Osteocyte (in vitro differentiated cells): Measurements from ENCODE around the gene P2RX6. TPM values are rescaled to one million over a fixed set of nuclear protein-coding genes. Genes with fewer than 3 reads are reported as not detected.
"Not testable (repeated sequence)": the region's sequence is repeated elsewhere in the genome, so short reads cannot be mapped to it uniquely, and the experiment has no call there.

Experiments used
- DNase-seq: peaks from one replicate; pipeline ENCODE4 v3.0.0; 2021; ENCODE audit warnings: mixed read lengths; ENCODE audit not compliant: unreplicated experiment; ENCODE audit errors: extremely low spot score
- H3K27ac Mint-ChIP-seq: one replicate; pipeline ENCODE4 v1.8.0; 2021; ENCODE audit warnings: mild to moderate bottlenecking, mixed read lengths; ENCODE audit not compliant: unreplicated experiment
- H3K27me3 Mint-ChIP-seq: one replicate; pipeline ENCODE4 v1.8.0; 2021; ENCODE audit warnings: mixed read lengths; ENCODE audit not compliant: unreplicated experiment
- H3K36me3 Mint-ChIP-seq: one replicate; pipeline ENCODE4 v1.8.0; 2021; ENCODE audit warnings: mixed read lengths; ENCODE audit not compliant: unreplicated experiment
- H3K4me1 Mint-ChIP-seq: one replicate; pipeline ENCODE4 v1.8.0; 2021; ENCODE audit warnings: mixed read lengths; ENCODE audit not compliant: unreplicated experiment
- H3K4me3 Mint-ChIP-seq: one replicate; pipeline ENCODE4 v1.8.0; 2021; ENCODE audit warnings: mild to moderate bottlenecking, moderate library complexity, mixed read lengths; ENCODE audit not compliant: unreplicated experiment
- H3K9me3 Mint-ChIP-seq: one replicate; pipeline ENCODE4 v1.8.0; 2021; ENCODE audit warnings: mixed read lengths; ENCODE audit not compliant: unreplicated experiment
- total RNA-seq: library from RNA; stranded (reverse); gene quantifications from 2 replicates; pipeline ENCODE4 v1.2.1, GENCODE V29; 2021
- TF ChIP-seq, protein P1 (sequence below): fragments of 200-600 bp; sonication (generic); IDR thresholded peaks from 2 replicates; pipeline ENCODE4 v1.5.0; 2021; ENCODE audit warnings: antibody characterized with exemption, mild to moderate bottlenecking, moderate library complexity

P2RX6 gene
- total RNA-seq, 1 donor from 2014 or later = 3.5 TPM

DNA sequence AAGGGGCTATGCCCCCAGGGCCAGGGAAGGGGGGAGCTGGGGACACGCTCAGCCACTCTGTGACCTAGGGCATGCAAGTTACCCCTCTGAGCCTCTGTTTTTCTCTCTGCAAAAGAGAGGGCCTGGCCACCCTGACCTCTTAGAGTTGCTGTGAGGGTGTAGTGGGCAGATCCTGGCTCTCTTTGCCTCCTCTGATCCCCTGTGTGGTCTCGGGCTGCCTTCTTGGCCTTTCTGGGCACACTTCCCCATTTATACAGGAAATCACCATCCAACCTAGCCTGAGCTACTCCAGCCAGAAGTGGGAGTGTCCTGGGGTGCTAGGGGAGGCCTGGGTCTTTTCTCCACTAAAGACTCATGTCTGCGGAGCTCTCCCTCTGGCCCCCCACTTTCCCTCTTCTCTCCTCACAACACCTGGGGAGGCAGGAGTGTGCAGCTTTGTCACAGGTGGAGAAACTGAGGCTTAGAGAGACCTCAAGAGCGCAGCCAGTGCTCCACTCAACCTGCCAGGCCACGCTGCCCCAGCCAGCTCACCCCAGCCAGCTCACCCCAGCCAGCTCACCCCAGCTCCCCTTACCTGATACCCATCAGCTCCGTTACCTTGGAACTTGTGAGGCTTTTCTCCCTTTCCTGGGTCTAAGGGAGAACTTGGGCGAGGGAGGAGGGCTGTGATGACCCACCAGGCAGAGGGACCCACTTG lies 46.5 kb upstream of the P2RX6 start:
- Mint-ChIP-seq H3K27ac (no peak overlapping the region), H3K9me3 (no peaks in the 10 kb centered on the region)

DNA sequence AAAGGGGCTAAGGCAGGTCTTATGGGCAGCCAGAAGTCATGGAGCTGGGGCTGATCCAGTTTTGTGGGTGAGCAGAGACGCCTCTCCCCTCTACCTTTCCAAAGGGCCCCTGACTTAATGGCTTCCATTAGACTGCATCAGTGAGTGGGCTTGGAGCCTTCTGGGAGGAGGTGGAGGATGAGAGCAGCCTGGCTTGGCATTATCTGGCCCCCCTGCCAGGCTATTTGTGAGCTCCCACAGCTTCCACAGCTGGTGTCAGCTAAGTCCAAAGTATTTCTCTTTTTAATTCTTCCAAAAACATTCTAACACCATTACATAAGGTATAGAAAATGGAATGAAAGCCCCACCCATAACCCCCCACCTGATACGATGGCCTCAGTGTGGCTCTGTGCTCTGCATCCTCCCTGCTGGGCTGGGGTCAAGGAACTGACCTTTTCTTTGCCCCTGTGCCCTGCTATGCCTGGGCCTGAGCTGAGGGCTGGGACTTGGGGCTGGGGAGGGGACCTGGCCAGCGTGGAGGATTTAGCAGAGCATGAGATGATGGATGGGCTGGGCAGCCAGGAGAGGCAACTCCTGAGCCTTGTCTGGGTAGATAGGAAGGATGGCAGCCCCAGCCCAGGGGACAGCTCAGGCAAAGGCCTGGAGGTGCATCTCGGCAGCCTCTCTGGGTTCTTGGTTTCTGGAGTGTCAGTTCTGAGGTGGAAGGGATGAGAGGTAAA lies 43.9 kb upstream of the P2RX6 start:
- H3K27ac Mint-ChIP-seq = no peak overlapping the region
- H3K36me3 Mint-ChIP-seq = no peaks in the 10 kb centered on the region
- no peaks in the 10 kb centered on the region for H3K27me3 Mint-ChIP-seq
- H3K4me1 Mint-ChIP-seq = peaks cover 22% of the 10 kb centered on the region
- no peak overlapping the region for H3K4me3 Mint-ChIP-seq
- TF ChIP-seq, protein P1, sequence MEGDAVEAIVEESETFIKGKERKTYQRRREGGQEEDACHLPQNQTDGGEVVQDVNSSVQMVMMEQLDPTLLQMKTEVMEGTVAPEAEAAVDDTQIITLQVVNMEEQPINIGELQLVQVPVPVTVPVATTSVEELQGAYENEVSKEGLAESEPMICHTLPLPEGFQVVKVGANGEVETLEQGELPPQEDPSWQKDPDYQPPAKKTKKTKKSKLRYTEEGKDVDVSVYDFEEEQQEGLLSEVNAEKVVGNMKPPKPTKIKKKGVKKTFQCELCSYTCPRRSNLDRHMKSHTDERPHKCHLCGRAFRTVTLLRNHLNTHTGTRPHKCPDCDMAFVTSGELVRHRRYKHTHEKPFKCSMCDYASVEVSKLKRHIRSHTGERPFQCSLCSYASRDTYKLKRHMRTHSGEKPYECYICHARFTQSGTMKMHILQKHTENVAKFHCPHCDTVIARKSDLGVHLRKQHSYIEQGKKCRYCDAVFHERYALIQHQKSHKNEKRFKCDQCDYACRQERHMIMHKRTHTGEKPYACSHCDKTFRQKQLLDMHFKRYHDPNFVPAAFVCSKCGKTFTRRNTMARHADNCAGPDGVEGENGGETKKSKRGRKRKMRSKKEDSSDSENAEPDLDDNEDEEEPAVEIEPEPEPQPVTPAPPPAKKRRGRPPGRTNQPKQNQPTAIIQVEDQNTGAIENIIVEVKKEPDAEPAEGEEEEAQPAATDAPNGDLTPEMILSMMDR = no peak
- no peak for DNase-seq
- no peaks in the 10 kb centered on the region for H3K9me3 Mint-ChIP-seq

More for the DNA sequence above, 46.5 kb upstream of the P2RX6 start:
- H3K27me3 Mint-ChIP-seq = no peaks in the 10 kb centered on the region
- TF ChIP-seq, protein P1 = no peak
- H3K4me3 Mint-ChIP-seq = no peak overlapping the region
- peaks cover 31% of the 10 kb centered on the region for H3K4me1 Mint-ChIP-seq
- no peaks in the 10 kb centered on the region for H3K36me3 Mint-ChIP-seq
- DNase-seq = no peak

DNA sequence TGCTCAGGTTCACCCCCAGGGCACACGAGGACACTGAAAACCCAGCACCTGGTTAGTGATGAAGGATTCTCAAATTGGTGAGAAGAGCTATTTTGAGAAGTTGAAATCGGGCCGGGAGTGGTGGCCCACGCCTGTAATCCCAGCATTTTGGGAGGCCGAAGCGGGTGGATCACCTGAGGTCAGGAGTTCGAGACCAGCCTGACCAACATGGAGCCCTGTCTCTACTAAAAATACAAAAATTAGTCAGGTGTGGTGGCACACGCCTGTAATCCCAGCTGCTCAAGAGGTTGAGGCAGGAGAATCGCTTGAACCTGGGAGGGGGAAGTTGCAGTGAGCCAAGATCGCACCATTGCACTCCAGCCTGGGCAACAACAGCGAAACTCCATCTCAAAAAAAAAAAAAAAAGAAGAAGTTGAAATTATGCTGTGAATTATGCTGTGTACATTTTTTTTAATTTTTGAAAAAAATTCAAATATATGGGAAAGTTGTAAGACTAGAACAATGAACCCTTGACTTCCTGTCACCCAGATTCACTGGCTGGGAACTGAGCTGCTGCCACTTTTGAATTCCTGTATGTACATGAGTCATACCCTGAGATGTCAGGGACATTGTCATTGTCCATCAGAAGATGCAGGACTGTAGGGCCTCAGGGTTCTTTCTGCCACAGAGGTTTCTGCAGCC lies 42.8 kb upstream of the P2RX6 start:
- Mint-ChIP-seq H3K27ac (peak overlapping the region; percentile 14), H3K4me1 (peaks cover 22% of the 10 kb centered on the region)
- not testable (repeated sequence) for H3K4me3 Mint-ChIP-seq, H3K27me3 Mint-ChIP-seq, DNase-seq, H3K36me3 Mint-ChIP-seq, H3K9me3 Mint-ChIP-seq

DNA sequence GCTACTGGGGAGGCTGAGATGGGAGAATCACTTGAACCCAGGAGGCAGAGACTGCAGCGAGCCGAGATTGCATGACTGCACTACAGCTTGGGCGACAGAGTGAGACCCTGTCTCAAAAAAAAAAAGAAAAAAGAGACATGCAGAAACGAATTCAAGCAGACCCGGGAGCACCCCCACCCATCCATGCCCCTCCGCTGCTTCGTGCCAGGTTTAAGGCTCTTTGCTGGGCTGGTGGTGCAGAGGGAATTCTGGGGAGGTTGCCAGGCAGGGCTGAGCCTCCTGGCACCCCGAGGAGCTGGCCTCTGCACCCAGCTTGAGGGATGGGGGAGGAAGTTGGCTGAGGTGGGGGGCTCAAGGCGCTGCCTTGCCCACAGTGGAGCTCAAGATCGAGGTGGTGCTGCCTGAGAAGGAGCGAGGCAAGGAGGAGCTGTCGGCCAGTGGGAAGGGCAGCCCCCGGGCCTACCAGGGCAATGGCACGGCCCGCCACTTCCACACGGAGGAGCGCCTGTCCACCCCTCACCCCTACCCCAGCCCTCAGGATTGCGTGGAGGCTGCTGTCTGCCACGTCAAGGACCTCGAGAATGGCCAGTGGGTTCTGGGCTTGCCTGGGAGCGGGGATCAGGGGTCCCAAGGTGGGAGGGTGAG lies 41.9 kb upstream of the P2RX6 start:
- DNase-seq = no peak
- no peak overlapping the region for H3K4me3 Mint-ChIP-seq
- peaks cover 22% of the 10 kb centered on the region for H3K4me1 Mint-ChIP-seq
- TF ChIP-seq, protein P1 = no peak
- no peaks in the 10 kb centered on the region for H3K36me3 Mint-ChIP-seq
- H3K27me3 Mint-ChIP-seq = no peaks in the 10 kb centered on the region
- H3K27ac Mint-ChIP-seq = no peak overlapping the region
- no peaks in the 10 kb centered on the region for H3K9me3 Mint-ChIP-seq

DNA sequence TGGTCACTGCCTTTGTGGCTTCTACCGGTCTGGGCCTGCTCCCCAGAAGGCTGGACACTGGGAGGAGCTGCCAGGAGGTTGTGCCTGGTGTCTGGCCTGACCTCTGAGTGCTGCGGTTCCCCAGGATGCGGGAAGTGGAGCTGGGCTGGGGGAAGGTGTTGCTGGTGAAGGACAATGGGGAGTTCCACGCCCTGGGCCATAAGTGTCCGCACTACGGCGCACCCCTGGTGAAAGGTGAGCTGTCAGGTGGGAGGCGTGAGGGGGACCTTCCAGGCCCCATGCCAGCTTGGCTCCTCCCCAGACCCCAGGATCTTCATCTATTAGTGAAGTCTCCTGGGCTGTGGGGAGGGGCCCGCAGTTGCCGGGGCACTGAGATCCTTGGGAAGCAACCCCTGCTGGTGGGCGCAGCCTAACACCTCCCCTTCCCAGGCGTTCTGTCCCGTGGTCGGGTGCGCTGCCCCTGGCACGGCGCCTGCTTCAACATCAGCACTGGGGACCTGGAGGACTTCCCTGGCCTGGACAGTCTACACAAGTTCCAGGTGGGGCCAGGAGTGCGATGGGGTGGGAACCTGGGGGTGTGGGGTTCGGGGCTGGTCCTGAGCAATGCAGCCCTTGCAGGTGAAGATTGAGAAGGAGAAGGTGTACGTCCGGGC lies 41.2 kb upstream of the P2RX6 start:
- DNase-seq = no peak
- Mint-ChIP-seq H3K27me3 (no peaks in the 10 kb centered on the region), H3K9me3 (peaks cover 3% of the 10 kb centered on the region), H3K4me3 (no peak overlapping the region), H3K4me1 (peaks cover 22% of the 10 kb centered on the region), H3K27ac (no peak overlapping the region), H3K36me3 (no peaks in the 10 kb centered on the region)
- TF ChIP-seq, protein P1 = no peak
